Mucosa of gallbladder (tissue), 1 donor: ENCODE results near the gene RNASEH2A. TPM values are rescaled to one million over a fixed set of nuclear protein-coding genes. Genes with fewer than 3 reads are reported as not detected.
"Not testable (repeated sequence)": the region's sequence is repeated elsewhere in the genome, so short reads cannot be mapped to it uniquely, and the experiment has no call there.

Source experiments
- DNase-seq: peaks from one replicate; pipeline ENCODE4 v3.0.0-alpha.2; 2020; ENCODE audit warnings: low spot score
- total RNA-seq: library from RNA; stranded (reverse); gene quantifications from one replicate; pipeline ENCODE4 v1.2.1, GENCODE V29; 2021
- donor health status: DM: no; HTN: no; CAD: no.

RNASEH2A gene
- total RNA-seq, 1 donor from 2014 or later: 7.3 TPM

DNA sequence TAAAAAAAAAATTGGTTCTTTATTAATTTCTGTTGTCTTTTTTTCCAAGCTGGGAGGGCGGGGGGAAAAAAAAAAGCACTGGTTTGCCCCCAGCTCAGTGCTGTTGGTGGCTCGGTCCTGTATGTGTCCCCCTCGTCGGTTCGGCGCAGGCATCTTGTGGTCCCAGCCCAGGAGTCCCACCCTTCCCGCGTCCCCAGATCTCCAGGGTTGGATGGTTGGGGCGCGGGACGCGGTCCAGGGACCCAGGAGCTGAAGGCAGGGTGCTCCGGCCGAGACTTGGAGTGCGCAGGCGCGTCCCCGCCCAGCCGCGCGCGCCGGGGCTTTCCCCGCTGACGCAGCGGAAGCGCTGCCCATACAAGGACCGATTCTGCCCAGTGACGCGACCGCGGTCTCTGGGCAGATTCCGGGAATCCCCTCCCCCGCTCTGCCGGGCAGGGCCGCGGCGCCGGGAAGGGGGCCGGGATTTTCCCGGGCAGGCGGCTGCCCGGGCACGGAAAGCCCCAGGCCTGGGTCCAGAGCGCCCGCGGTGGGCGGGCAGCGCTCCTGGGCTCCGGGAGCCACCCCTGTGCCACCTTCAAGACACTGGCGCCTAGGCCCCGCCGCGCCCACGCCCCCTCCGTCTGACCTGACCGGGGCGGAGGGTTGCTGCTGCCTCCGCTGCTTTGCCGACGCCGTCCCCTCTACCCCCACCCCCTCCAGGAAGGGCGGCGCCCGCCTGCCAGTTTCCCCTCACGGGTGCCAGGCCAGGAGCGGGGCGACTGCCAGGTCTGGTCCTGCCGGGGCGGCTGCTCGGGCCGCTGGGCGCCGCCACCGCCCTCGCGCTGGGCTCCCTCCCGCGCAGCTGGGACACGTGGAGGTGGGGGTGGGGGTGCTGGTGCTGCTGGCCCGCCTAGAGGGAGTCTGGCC is 12.8 kb upstream of the RNASEH2A start:
- DNase-seq: peak; percentile 96

DNA sequence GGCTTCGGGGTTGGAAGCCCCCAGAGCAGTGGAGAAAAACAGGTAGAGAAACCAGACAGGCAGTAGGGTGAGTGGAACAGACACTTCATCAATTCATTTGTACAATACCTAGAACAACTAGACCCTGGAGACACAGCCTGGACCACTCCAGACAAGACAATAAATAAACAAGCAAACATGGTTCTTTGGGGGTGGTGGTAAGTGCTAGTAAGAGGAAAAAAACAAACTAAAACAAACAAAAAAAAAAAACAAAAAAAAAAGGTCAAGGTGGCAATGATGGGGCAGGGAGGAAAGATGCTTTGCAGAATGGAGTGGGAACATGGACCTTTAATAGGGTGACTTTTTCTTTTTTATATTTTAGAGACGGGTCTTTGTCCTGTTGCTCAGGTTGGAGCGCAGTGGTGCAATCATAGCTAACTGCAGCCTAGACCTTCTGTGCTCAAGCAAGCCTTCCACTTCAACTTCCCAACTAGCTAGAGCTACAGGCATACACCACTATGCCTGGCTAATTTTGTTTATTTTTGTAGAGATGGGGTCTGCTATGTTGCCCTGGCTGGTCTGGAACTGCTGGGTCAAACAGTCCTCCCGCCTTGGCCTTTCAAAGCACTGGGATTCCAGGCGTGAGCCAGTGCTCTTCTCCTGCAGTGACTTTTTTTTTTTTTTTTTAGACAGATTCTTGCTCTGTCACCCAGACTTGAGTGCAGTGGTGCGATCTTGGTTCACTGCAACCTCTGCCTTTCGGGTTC is 12.0 kb upstream of the RNASEH2A start:
- DNase-seq: no peak

DNA sequence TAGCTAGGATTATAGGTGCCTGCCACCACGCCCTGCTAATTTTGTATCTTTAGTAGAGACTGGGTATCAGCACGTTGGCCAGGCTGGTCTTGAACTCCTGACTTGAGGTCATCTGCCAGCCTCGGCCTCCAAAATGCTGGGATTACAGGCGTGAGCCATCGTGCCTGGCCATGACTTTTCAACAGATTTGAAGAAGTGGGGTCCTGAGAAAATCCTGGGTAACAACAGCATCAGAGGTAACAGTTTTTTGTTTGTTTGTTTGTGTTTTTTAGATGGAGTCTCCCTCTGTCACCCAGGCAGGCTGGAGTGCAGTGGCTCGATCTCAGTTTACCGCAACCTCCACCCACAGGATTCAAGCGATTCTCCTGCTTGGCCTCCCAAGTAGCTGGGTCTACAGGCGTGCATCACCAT is 11.4 kb upstream of the RNASEH2A start:
- DNase-seq: no peak

DNA sequence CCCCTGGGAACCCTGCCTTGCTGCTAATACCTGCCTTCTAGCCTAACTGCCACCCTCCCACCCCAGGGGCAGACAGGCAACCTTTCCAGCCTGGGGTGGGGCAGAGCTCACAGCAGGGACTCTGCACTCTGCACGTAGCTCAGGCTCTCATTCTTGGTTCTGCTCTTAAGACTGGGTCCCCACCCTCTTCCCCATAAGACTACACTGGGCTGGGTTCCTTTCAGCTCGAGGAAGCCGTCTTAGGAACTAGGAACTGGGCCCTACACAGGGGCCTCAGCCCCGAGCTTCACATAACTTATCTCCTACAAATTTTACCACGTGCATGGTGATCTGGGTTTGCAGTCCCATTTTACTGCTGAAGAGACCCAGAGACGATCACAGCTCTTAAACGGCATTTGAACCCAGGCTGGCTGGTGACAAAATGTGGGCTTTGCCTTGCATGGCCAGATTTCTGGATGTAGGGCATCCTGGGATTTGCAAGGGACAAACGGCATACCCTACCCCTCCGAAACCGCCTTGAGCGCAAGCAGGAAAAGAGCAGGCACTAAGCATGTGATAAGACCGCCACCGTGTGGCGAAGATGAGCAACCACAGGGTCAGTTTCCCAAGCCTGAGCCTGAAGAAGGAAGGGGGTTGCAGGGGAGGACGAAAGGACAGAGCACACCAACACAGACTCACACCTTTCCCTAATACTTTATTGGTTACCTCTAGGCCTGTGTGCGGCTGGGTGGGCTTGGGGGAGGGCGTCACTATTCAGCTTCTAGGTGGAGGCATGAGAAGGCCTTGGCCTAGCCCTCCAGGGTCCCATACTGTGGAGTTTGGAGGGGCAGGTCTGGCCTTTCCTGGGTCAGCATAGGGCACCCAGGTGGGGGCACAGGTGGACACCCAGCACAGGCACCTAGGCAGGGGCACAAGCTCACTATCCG is 10.0 kb upstream of the RNASEH2A start:
- DNase-seq: peak; percentile 74

GRCh38 chr19:12797141-12797587 is 9.2 kb upstream of the RNASEH2A start:
- no peak for DNase-seq

GRCh38 chr19:12797607-12798006 is 8.8 kb upstream of the RNASEH2A start:
- DNase-seq: not testable (repeated sequence)

GRCh38 chr19:12799742-12800465 is 6.5 kb upstream of the RNASEH2A start:
- no peak for DNase-seq

- DNase-seq: no peak
Observed at GRCh38 chr19:12800466-12800770, 6.0 kb upstream of the RNASEH2A start.

DNA sequence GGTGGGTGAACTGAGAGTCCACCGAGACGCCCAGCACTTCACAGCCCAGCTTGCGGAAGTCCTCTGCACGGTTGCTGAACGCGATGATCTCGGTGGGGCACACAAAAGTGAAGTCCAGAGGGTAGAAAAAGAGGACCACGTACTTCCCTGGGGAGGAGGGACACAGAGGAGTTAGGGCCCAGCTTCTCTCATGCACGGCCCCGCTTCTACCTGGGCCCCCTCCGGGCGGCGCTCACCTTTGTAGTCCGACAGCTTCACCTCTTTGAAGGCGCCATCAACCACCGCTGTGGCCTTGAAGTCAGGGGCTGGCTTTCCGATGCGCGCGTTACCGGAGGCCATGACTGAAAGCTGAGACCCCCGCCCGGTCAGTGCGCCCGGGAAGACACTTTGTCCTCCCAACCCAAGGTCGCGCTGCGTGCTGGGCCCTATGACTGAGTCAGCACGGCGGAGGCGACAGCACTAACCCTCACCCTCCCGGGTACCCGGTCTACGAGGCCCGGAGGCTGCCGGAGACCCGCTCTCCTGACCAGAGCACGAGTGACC is 5.4 kb upstream of the RNASEH2A start:
- no peak for DNase-seq

GRCh38 chr19:12801466-12802266 is 4.7 kb upstream of the RNASEH2A start, which contains the start of the genes PRDX2 and THSD8:
PRDX2 (minus strand) TSS chr19:12801800; CDS start chr19:12801261, 539 bp downstream.
THSD8 (plus strand) TSS chr19:12802069; CDS start chr19:12802072, 3 bp downstream.
- peak; percentile 75 for DNase-seq

DNA sequence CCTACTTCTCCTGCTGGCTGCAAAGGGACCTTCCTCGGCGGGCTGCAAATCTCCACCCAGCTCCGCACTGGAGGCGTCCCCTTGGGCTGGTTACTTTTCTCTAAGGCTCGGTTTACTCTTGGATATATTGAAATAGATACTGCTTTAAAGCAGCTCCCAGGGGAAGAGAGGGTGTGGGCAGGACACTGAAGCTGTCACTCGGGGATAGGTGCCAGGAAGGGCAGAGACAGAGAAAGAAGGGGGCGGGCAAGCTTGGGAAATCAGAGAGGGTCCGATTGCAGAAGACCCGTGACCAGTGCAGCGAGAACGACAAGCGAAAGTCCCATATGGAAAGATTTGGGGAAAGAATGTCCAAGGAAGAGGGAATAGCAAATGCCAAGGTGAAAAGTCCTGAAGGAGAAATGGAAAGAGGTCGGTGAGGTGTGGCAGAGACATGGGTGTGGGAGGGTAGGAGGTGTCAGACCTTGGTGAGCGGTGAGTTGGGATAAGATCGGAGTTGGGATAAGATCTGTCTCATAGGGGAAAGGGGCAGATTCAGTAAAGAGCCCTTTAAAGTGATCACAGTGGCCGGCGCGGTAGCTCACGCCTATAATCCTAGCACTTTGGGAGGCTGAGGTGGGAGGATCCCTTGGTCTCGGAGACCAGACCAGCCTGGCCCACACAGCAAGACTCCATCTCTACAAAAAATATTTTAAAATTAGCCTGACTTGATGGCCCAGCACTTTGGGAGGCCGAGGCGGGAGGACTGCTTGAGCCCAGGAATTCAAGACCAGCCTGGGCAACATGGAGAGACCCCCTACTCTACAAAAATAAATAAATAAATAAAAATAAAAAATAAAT is 3.9 kb upstream of the RNASEH2A start:
- no peak for DNase-seq

GRCh38 chr19:12804051-12804450 is 2.3 kb upstream of the RNASEH2A start:
- DNase-seq: no peak

DNA sequence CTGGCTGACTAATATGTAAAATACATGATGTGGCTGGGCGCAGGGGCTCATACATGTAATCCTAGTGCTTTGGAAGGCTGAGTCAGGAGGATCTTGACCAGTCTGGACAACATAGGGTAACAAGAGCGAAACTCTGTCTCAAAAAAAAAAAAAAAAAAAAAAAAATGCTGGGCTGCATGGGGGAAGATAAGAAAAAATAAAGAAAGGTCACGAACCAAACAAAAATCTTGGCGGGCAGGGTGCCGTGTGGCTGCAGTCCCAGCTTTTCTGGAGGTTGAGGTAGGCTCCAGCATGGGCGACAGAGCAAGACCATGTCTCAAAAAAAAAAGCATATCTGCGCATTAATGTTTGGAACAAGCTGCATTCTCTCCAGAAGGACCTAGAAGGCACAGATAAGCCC is 8.7 kb downstream of the RNASEH2A start:
- DNase-seq: no peak

DNA sequence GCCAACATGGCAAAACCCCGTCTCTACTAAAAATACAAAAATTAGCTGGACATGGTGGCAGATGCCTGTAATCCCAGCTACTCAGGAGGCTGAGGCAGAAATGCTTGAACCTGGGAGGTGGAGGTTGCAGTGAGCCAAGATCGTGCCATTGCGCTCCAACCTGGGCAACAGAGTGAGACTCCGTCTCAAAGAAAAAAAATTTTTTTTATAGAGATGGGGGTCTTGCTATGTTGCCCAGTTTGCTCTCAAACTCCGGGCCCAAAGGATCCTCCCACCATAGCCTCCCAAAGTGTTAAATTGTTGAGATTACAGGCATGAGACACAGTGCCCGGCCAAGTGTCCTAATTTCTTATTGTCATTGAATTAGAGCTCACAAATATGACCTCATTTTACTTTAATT is 10.8 kb downstream of the RNASEH2A start:
- DNase-seq: not testable (repeated sequence)

- not testable (repeated sequence) for DNase-seq
Observed at GRCh38 chr19:12817810-12818209, 11.4 kb downstream of the RNASEH2A start.

GRCh38 chr19:12821761-12822160 is 15.4 kb downstream of the RNASEH2A start:
- no peak for DNase-seq

DNA sequence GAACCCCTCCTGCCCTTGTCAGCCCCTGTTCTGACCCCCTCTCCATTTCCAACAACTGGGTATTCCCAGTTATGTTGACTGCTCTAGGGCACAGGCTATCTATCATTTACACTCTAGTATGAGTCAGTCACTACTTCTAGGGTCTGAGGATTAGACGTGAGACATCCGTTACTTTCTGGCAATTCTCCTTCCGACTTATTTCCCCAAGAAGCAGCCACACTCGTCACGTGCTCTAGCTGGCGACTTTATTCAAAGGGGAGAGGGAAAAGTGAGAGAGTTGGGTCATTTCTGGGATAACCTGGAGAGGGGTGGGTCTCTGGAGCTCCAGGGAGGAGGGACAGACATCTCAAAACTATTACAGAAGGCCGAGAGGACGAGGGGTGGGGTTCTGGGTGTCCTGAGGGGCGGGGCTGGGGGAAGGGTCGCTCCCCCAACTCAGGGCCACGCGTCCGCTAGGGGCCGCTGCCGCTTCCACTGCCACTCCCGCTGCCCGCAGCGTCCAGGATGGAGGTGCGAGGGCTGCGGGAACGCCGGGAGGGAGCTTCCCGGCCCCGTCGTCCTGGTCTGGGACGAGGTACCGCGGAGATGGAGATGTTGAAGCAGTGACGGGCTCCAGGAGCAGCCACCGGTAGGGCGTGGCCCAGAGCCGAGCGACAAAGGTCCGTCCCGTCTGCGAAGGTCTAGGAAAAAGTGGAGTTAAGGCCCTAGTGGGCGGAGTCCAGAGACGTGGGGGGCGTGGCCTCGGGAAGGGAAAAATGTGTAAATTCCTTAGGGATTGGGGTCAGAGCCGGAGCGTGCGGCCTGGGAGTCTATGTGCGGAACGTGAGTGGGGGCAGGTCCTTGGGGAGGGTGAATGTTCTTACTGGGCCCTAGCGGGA is 19.1 kb downstream of the RNASEH2A start:
- no peak for DNase-seq

- DNase-seq: no peak
Observed at GRCh38 chr19:12828494-12828893, 22.1 kb downstream of the RNASEH2A start.
